ENCODE results near the gene PDE4DIP. TPM values are rescaled to one million over a fixed set of nuclear protein-coding genes. Genes with fewer than 3 reads are reported as not detected.
A peak's percentile ranks its signal among the peaks of the same experiment; 100 is the strongest.
"Not testable (repeated sequence)": the region's sequence is repeated elsewhere in the genome, so short reads cannot be mapped to it uniquely, and the experiment has no call there.

The PDE4DIP gene
- 120 to 205 TPM (median 136 TPM) in 3 replicates for total RNA-seq
- long read RNA-seq, full-length matches to known transcripts, result 68 of 115 reads
- long read RNA-seq, partial matches to known transcripts, result 27 of 115 reads
- long read RNA-seq, other reads (novel, unspliced or antisense), result 20 of 115 reads

DNA sequence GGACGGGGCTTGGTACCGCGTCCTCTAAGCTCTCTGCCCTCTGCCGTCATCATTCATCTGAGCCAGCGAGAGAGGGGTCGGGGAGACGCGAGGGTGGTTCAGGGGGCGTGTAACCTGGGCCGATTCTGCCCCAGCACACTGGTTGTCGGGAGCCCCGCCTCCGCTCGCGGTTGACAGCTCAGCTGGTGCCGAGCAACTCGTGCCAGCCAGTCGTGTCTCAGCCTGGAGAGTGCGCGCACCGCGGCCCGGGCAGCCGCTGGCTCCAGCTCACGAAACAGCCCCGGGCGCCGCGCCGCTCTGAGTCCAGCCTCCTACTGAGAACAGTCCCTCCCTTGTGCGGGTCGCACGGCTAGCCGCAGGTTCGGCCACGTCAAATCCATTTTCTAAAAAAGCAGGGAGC, at the start of gene PDE4DIP:
PDE4DIP (plus strand) TSS at position 209 of the 400 bp plus-strand sequence. CDS start 347 bp downstream, outside the sequence.
- H3K36me3 Mint-ChIP-seq (ENCODE audit: low read depth); H3K4me1 Mint-ChIP-seq (ENCODE audit: low read depth); H3K9me3 Mint-ChIP-seq (ENCODE audit: low read depth); H3K27ac Mint-ChIP-seq (ENCODE audit: unreplicated experiment); H3K27me3 Mint-ChIP-seq (ENCODE audit: low read depth); DNase-seq (ENCODE audit: low spot score): not testable (repeated sequence)
- peak within 1 kb of the TSS; percentile 57 for H3K4me3 Mint-ChIP-seq (ENCODE audit: unreplicated experiment)

DNA sequence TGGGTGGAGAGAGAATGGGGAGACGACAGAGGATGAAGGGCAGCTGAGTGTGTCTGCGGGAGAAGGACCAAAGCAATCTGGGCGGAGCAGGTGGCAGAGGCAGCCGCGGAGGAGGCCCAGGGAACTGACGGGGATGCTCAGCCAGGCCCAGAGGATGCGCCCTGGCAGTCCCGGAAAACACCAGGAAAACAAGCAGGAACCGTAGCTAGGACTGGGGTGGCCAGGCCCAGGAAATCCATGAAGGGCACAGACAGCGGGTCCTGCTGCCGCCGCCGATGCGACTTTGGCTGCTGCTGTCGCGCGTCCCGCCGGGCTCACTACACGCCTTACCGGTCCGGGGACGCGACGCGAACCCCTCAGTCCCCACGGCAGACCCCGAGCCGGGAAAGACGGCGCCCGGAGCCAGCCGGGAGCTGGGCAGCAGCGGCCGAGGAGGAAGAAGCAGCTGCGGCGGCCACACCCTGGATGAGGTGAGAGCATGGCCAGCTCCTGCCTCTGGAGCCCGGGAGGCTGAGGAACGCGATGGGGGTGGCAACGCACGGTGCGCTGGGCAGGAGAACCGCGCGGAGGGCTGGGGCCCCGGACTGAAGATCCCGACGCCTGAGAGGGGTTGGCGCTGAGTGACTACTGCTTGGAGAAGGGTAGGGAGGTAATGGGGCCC, 35.8 kb upstream of the PDE4DIP start:
- not testable (repeated sequence) for H3K27me3 Mint-ChIP-seq (ENCODE audit: low read depth); H3K9me3 Mint-ChIP-seq (ENCODE audit: low read depth); H3K4me3 Mint-ChIP-seq (ENCODE audit: unreplicated experiment); H3K36me3 Mint-ChIP-seq (ENCODE audit: low read depth); H3K27ac Mint-ChIP-seq (ENCODE audit: unreplicated experiment); DNase-seq (ENCODE audit: low spot score); H3K4me1 Mint-ChIP-seq (ENCODE audit: low read depth)

DNA sequence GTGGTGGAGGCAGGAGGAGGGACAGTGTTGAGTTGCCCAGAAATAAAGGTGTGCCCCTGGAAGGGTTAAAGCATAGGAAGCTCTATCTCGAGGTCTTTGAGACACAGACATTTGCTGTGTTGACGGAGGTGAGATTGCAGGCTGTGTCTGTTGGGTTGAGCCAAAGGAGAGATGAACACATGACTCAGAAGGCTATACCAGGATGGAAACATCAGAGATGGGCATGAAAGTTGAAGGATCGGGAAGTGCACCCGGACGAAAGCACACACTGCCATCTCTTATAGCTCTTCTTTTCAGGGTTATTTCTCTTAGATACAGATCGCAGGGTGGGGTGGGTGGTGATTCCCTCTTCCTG, 35.3 kb upstream of the PDE4DIP start:
- H3K4me3 Mint-ChIP-seq (ENCODE audit: unreplicated experiment); H3K9me3 Mint-ChIP-seq (ENCODE audit: low read depth); H3K36me3 Mint-ChIP-seq (ENCODE audit: low read depth); H3K4me1 Mint-ChIP-seq (ENCODE audit: low read depth); DNase-seq (ENCODE audit: low spot score); H3K27ac Mint-ChIP-seq (ENCODE audit: unreplicated experiment); H3K27me3 Mint-ChIP-seq (ENCODE audit: low read depth): not testable (repeated sequence)

DNA sequence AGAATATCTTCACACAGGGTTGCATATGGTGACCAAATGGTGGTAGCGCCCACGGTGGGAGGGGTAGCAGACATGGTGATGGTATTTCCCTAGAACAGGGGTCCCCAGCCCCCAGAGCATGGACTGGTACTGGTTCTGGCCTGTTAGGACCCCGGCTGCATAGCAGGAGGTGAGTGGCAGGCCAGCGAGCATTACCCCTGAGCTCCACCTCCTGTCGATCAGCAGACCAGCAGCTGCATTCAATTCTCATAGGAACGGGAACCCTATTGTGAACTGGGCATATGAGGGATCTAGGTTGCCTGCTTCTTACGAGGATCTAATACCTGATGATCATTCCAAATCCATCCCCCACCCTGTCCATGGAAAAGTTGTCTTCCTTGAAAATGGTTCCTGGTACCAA, 22.0 kb upstream of the PDE4DIP start:
- not testable (repeated sequence) for DNase-seq (ENCODE audit: low spot score); H3K4me1 Mint-ChIP-seq (ENCODE audit: low read depth); H3K4me3 Mint-ChIP-seq (ENCODE audit: unreplicated experiment); H3K27me3 Mint-ChIP-seq (ENCODE audit: low read depth); H3K27ac Mint-ChIP-seq (ENCODE audit: unreplicated experiment); H3K9me3 Mint-ChIP-seq (ENCODE audit: low read depth); H3K36me3 Mint-ChIP-seq (ENCODE audit: low read depth)

DNA sequence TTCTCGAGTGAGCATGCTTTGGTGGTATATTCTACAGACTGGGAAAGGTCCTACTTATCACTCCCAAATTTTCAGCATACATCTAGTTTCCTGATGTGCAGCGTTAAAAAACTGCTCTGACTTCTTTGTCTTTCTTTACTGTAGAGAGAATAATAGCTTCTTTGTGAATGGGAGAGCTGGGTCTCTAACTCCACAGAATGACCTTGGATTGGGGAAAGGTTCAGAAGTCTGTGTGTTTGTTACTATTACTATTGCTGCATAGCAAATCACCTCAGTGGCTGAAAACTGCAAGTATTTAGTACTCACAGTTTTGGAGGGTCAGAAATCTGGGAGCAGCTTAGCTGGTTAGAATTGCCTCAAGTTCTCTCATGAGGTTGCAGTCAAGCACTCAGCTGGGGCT, 20.4 kb upstream of the PDE4DIP start:
- H3K36me3 Mint-ChIP-seq (ENCODE audit: low read depth); H3K4me3 Mint-ChIP-seq (ENCODE audit: unreplicated experiment); H3K4me1 Mint-ChIP-seq (ENCODE audit: low read depth); H3K27me3 Mint-ChIP-seq (ENCODE audit: low read depth); DNase-seq (ENCODE audit: low spot score); H3K27ac Mint-ChIP-seq (ENCODE audit: unreplicated experiment); H3K9me3 Mint-ChIP-seq (ENCODE audit: low read depth): not testable (repeated sequence)

DNA sequence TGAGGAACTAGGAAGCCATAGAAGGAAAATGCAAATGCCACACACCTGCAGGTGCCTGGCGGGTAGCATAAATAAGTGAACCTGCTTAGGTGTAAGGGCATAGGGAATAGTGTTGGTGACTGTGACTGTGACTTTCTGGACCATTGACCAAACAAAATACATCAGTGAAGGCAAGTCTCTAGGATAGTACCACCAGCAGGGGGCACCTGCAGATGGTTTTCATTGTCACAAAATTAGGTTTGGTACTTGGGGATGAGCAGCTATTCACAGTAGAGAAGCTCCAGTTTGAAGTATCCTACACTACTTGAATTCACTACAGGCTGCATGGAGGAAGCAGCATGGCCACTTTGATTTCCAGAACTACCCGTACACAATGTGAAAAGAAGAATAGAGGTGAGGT, 19.2 kb upstream of the PDE4DIP start:
- H3K9me3 Mint-ChIP-seq (ENCODE audit: low read depth); H3K36me3 Mint-ChIP-seq (ENCODE audit: low read depth); H3K4me3 Mint-ChIP-seq (ENCODE audit: unreplicated experiment); H3K4me1 Mint-ChIP-seq (ENCODE audit: low read depth); DNase-seq (ENCODE audit: low spot score); H3K27ac Mint-ChIP-seq (ENCODE audit: unreplicated experiment); H3K27me3 Mint-ChIP-seq (ENCODE audit: low read depth): not testable (repeated sequence)

DNA sequence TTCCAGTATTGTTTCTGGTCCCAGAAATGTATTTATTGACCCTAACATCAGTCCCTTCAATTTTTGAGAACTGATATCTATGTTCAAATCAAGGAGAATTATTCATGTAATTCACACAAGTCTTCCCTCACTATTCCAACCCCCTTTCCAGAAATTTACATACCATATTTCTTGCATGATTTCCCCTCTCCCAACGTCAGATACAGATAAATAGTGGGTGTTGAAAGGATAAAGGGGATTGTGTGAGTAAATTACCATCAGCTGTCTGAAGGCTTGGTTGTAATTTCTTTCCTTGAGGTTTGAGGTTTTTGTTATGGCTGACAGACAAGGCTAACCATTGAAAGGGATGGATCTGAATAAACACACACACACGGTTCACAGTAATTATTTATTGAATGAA, 15.7 kb upstream of the PDE4DIP start:
- not testable (repeated sequence) for H3K27me3 Mint-ChIP-seq (ENCODE audit: low read depth); H3K27ac Mint-ChIP-seq (ENCODE audit: unreplicated experiment); DNase-seq (ENCODE audit: low spot score)

DNA sequence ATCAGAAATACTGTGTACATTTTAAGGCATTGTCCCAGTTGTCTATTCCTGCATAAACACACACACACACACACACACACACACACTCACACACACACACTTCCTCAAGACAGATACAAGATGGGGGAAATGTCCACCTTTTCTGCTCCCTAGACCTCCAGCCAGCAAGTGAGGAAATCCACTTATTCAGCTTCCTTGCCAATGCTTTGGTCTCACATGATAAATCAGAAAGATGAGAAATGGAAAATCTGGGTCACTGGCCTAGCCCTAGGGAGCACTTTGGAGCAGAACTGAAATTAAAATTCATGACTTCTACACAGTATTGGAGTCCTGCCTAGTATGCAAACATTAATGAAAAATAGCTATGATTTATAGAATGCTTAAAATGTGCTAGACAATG, 15.3 kb upstream of the PDE4DIP start:
- not testable (repeated sequence) for H3K36me3 Mint-ChIP-seq (ENCODE audit: low read depth); H3K9me3 Mint-ChIP-seq (ENCODE audit: low read depth); H3K27ac Mint-ChIP-seq (ENCODE audit: unreplicated experiment); H3K27me3 Mint-ChIP-seq (ENCODE audit: low read depth); H3K4me3 Mint-ChIP-seq (ENCODE audit: unreplicated experiment); H3K4me1 Mint-ChIP-seq (ENCODE audit: low read depth); DNase-seq (ENCODE audit: low spot score)

More for the DNA sequence above, 15.7 kb upstream of the PDE4DIP start:
- H3K36me3 Mint-ChIP-seq (ENCODE audit: low read depth); H3K9me3 Mint-ChIP-seq (ENCODE audit: low read depth); H3K4me3 Mint-ChIP-seq (ENCODE audit: unreplicated experiment); H3K4me1 Mint-ChIP-seq (ENCODE audit: low read depth): not testable (repeated sequence)

DNA sequence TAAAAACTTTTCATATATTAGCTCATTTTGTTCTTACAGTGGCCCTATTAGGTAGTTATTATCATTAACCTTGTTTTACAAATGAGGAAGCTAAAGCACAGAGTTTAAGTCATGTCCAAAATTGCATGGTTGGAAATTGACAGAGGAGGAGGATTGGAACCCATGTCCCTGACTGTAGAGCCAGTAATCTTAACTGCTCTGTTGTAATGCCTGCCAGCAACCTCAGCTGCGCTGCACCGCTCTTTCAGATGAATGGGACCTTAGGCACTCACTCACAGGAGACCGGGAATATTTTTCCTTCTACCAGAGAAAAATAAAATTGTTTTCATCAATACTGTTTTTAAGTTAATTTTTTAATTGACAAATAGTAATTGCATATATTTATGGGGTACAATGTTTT, 14.9 kb upstream of the PDE4DIP start:
- H3K4me3 Mint-ChIP-seq (ENCODE audit: unreplicated experiment); H3K9me3 Mint-ChIP-seq (ENCODE audit: low read depth); DNase-seq (ENCODE audit: low spot score); H3K27ac Mint-ChIP-seq (ENCODE audit: unreplicated experiment); H3K4me1 Mint-ChIP-seq (ENCODE audit: low read depth); H3K27me3 Mint-ChIP-seq (ENCODE audit: low read depth); H3K36me3 Mint-ChIP-seq (ENCODE audit: low read depth): not testable (repeated sequence)

DNA sequence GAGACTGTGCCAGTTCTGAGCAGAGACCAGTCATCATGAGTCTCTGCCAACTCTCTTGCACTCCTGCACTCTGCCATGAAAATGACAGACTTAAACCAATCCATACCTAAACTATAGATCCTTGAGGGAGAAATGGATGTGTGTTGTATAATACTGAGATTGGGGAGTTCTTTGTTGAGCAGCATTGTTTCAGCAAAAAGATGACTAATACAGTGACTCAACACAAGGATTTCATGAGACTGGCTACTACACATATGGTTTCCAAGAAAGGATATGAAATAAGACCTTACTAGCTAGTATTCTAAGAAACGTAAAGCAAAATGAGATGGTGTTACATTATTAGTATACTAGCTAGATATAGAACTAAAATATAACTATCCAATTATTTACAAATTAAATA, 3.0 kb upstream of the PDE4DIP start:
- not testable (repeated sequence) for H3K4me1 Mint-ChIP-seq (ENCODE audit: low read depth); H3K9me3 Mint-ChIP-seq (ENCODE audit: low read depth); H3K4me3 Mint-ChIP-seq (ENCODE audit: unreplicated experiment); H3K36me3 Mint-ChIP-seq (ENCODE audit: low read depth); H3K27me3 Mint-ChIP-seq (ENCODE audit: low read depth); H3K27ac Mint-ChIP-seq (ENCODE audit: unreplicated experiment); DNase-seq (ENCODE audit: low spot score)

DNA sequence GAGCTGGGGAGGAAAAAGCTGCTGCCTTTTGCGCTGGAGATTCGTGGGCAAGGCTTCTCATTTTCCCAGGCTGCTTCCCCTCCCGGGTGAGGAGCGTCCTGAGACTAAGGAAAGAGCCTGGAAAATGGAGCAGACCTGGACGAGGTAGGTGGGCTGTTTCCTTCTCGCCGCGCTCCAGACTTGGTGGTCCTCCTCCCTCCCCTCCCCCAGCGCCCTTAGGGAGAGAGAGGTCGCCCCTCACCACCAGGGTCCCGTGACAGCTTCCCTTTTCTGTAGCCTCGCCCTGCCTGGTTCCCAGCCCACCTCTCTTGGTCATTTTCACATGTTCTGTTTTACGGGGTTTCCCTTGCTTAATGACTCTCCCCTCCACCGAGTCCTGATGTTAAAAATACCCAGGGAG, 423 bp downstream of the PDE4DIP start:
- not testable (repeated sequence) for H3K9me3 Mint-ChIP-seq (ENCODE audit: low read depth); H3K27ac Mint-ChIP-seq (ENCODE audit: unreplicated experiment)

DNA sequence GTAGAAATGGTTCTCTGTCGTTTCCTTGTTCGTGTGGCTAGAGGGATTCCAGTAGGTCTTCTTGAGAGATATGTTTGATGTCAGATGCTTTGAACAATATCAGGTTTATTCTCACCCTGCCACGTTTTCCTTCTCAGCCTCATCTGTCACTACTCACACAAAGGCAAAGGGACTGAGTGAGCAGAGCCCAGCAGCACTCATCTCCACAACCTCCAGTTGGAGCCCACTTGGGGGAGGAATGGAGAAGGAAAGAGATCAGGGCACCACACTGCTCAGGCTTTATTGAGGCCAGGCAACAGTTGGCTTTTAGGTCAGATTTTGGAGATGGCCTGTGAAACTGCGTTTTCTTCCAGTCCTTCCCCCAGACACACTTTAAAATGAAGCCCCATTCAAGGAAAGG, 840 bp downstream of the PDE4DIP start:
- H3K27ac Mint-ChIP-seq (ENCODE audit: unreplicated experiment); H3K9me3 Mint-ChIP-seq (ENCODE audit: low read depth); DNase-seq (ENCODE audit: low spot score); H3K4me1 Mint-ChIP-seq (ENCODE audit: low read depth); H3K4me3 Mint-ChIP-seq (ENCODE audit: unreplicated experiment); H3K36me3 Mint-ChIP-seq (ENCODE audit: low read depth); H3K27me3 Mint-ChIP-seq (ENCODE audit: low read depth): not testable (repeated sequence)

More for the DNA sequence above, 423 bp downstream of the PDE4DIP start:
- not testable (repeated sequence) for H3K36me3 Mint-ChIP-seq (ENCODE audit: low read depth); DNase-seq (ENCODE audit: low spot score); H3K4me3 Mint-ChIP-seq (ENCODE audit: unreplicated experiment); H3K27me3 Mint-ChIP-seq (ENCODE audit: low read depth); H3K4me1 Mint-ChIP-seq (ENCODE audit: low read depth)

DNA sequence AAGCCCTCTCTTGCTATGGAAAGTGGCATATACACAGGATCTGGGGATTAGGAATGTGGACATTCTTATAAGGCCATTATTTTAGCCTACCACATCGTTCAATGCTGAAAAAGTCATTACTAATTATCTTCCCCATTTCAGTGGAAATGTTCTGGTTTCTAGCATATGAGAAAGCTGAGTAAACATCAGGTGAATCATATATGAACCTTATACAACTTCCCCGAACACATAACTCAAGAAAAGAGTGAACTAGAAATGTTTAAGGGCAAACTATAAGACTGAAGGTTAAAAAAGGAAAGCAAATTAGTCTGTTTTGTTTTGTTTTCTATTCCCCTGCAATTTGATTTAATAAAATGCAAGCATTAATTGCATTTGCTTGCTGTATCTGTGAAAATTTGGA, 6.1 kb downstream of the PDE4DIP start:
- H3K36me3 Mint-ChIP-seq (ENCODE audit: low read depth); H3K27ac Mint-ChIP-seq (ENCODE audit: unreplicated experiment); H3K4me3 Mint-ChIP-seq (ENCODE audit: unreplicated experiment); H3K27me3 Mint-ChIP-seq (ENCODE audit: low read depth); DNase-seq (ENCODE audit: low spot score); H3K4me1 Mint-ChIP-seq (ENCODE audit: low read depth); H3K9me3 Mint-ChIP-seq (ENCODE audit: low read depth): not testable (repeated sequence)
